Measurements from ENCODE around the gene CERS1. TPM values are rescaled to one million over a fixed set of nuclear protein-coding genes. Genes with fewer than 3 reads are reported as not detected.

Gene CERS1
- polyA plus RNA-seq, 2 of the 4 experiments (the other 2 are of a cell fraction): 1.7 to 3.4 TPM

DNA sequence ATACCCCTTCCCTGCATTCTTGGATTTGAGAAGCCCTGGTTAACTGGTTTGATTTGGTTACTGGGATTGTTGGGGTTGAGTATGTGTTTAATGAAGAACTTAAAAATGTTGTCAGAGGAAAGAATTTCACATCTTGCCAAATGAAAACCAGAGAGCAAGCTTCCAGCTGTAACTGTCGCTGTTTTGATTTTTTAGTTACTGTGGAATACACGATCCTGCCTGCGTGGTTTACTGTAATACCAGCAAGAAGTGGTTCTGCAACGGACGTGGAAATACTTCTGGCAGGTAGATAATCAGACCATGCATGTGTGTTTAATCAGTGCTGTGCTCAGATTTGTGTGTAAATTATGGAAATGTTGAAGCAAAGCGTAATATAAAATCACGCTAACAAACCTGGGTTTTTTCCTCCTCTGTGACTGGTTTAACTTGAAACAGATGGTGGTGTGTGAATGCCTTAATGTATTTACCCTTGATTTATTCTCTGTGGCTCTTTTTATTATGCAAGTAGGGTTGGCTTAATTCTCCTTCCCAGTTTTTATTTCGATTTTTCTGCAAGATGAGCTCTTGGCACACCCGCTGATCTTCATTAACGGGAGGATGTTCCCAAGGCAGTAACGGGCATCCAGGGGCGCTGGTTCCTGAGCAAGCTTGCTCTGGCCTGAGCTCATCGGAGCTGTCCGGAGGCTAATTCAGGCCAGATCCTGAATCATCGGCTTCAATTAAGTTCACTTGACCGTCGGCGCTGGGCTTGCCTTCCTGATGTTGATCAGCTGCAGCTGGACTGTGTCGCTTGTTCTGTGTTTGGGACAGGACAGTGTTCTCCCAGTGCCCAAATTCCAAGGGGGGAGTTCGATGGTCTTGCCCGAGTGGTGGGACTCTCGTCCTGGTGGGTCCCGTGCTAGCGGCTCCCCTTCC, 48.2 kb downstream of the CERS1 start:
- Histone ChIP-seq H3K27ac (no peak overlapping the region), H3K4me3 (no peak overlapping the region), H3K4me1 (0 out of 3 replicates have a peak, but pooled peaks cover 4% of the 10 kb centered on the region), H3K9me3 (no peaks in the 10 kb centered on the region), H3K4me2 (no peak overlapping the region)
- POLR2A ChIA-PET: interaction anchor here (0.6 to 1.2 kb wide), 2 partner anchors 255 to 258 kb away, joined by 3 to 4 read pairs; no protein-coding TSS in a partner anchor
- ATAC-seq: no peak
- FAIRE-seq: no peak
- TF ChIP-seq TP53 (CRISPR knock-in tag; IDR thresholded peaks at IDR 0.05) (no peak), MAZ (IDR thresholded peaks at IDR 0.05; ENCODE audit: borderline replicate concordance, low read depth, low read length) (no peak), ZSCAN20 (CRISPR knock-in tag; IDR thresholded peaks at IDR 0.05) (no peak), NPAS2 (CRISPR knock-in tag; IDR thresholded peaks at IDR 0.05; ENCODE audit: borderline replicate concordance) (no peak), KDM5A (IDR thresholded peaks at IDR 0.05) (no peak), CHD4 (IDR thresholded peaks at IDR 0.05; ENCODE audit: borderline replicate concordance) (no peak)
- TF ChIP-seq, protein P1, sequence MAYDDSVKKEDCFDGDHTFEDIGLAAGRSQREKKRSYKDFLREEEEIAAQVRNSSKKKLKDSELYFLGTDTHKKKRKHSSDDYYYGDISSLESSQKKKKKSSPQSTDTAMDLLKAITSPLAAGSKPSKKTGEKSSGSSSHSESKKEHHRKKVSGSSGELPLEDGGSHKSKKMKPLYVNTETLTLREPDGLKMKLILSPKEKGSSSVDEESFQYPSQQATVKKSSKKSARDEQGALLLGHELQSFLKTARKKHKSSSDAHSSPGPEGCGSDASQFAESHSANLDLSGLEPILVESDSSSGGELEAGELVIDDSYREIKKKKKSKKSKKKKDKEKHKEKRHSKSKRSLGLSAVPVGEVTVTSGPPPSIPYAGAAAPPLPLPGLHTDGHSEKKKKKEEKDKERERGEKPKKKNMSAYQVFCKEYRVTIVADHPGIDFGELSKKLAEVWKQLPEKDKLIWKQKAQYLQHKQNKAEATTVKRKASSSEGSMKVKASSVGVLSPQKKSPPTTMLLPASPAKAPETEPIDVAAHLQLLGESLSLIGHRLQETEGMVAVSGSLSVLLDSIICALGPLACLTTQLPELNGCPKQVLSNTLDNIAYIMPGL (CRISPR knock-in tag; IDR thresholded peaks at IDR 0.05; ENCODE audit: borderline replicate concordance): no peak
- TF ChIP-seq, protein P2, sequence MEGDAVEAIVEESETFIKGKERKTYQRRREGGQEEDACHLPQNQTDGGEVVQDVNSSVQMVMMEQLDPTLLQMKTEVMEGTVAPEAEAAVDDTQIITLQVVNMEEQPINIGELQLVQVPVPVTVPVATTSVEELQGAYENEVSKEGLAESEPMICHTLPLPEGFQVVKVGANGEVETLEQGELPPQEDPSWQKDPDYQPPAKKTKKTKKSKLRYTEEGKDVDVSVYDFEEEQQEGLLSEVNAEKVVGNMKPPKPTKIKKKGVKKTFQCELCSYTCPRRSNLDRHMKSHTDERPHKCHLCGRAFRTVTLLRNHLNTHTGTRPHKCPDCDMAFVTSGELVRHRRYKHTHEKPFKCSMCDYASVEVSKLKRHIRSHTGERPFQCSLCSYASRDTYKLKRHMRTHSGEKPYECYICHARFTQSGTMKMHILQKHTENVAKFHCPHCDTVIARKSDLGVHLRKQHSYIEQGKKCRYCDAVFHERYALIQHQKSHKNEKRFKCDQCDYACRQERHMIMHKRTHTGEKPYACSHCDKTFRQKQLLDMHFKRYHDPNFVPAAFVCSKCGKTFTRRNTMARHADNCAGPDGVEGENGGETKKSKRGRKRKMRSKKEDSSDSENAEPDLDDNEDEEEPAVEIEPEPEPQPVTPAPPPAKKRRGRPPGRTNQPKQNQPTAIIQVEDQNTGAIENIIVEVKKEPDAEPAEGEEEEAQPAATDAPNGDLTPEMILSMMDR (IDR thresholded peaks at IDR 0.05): no peak
- TF ChIP-seq, protein P3, sequence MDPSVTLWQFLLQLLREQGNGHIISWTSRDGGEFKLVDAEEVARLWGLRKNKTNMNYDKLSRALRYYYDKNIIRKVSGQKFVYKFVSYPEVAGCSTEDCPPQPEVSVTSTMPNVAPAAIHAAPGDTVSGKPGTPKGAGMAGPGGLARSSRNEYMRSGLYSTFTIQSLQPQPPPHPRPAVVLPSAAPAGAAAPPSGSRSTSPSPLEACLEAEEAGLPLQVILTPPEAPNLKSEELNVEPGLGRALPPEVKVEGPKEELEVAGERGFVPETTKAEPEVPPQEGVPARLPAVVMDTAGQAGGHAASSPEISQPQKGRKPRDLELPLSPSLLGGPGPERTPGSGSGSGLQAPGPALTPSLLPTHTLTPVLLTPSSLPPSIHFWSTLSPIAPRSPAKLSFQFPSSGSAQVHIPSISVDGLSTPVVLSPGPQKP (IDR thresholded peaks at IDR 0.05; ENCODE audit: low read depth, low read length): no peak
- DNase-seq (ENCODE audit: low read depth in 1 of 2, low spot score in 1 of 2): no peak
- CTCF ChIA-PET: interaction anchor here (0.6 to 5.3 kb wide), 36 partner anchors 8 to 397 kb away, joined by 3 to 46 read pairs (median 5); partner anchors contain the start of genes REX1BD and UPF1
- WGBS (ENCODE audit: missing lambda C conversion rate): 95% methylated on average over 22 of the region's 24 CpGs

DNA sequence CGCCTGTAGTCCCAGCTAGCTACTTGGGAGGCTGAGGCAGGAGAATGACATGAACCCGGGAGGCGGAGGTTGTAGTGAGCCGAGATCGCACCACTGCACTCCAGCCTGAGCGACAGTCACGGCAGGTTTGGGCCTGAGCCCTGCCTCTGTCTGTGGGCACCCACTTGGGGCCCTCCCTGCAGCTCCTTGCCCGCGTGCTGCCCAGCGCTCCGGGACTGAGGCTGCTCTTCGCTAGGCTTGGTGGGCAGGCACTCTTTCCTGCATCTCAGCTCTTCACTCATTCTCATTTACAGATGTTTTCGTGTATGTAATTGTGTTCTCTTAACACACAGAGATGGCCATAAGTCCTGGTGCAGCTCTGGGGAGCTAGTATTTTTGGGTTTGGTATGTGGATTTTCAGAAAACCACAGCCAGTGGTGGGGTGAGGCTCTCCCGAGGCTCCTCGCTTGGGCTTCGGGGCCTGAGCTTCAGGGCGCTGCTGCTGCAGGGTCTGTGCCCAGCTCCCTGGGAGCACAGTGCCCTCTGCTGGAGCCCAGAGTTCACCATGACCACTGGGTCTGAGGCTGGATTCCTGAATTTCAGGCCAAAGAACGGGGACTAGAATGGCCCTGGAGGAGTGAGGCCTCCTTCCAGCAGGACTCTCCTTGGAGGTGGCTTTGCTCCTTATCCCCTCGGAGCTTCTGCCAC, 49.0 kb downstream of the CERS1 start:
- Histone ChIP-seq H3K4me3 (no peak overlapping the region), H3K9me3 (no peaks in the 10 kb centered on the region), H3K4me1 (0 out of 3 replicates have a peak, but pooled peaks cover 4% of the 10 kb centered on the region), H3K27ac (no peak overlapping the region), H3K4me2 (no peak overlapping the region)
- 75% methylated on average over 14 of the region's 19 CpGs for WGBS (ENCODE audit: missing lambda C conversion rate)
- TF ChIP-seq, protein P4, sequence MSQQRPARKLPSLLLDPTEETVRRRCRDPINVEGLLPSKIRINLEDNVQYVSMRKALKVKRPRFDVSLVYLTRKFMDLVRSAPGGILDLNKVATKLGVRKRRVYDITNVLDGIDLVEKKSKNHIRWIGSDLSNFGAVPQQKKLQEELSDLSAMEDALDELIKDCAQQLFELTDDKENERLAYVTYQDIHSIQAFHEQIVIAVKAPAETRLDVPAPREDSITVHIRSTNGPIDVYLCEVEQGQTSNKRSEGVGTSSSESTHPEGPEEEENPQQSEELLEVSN (IDR thresholded peaks at IDR 0.05; ENCODE audit: borderline replicate concordance, low read depth): no peak
- TF ChIP-seq, protein P2 (IDR thresholded peaks at IDR 0.05): peak; percentile 74
- TF ChIP-seq SMC3 (IDR thresholded peaks at IDR 0.05) (peak; percentile 59), KDM5A (IDR thresholded peaks at IDR 0.05) (no peak), RAD21 (conservative IDR thresholded peaks at IDR 0.05 in 1 of 2, IDR thresholded peaks at IDR 0.05 in 1 of 2) (peak; percentile 74 to 81), TP53 (CRISPR knock-in tag; IDR thresholded peaks at IDR 0.05) (no peak)
- peak; percentile 96 to 98 for ATAC-seq
- ChIA-PET CTCF (interaction anchor here (0.6 to 5.3 kb wide), 46 partner anchors 9 to 396 kb away, joined by 3 to 46 read pairs (median 4); partner anchors contain the start of genes REX1BD and UPF1), POLR2A (interaction anchor here (0.6 to 1.2 kb wide), 2 partner anchors 254 to 258 kb away, joined by 3 to 4 read pairs; no protein-coding TSS in a partner anchor)
- FAIRE-seq: no peak
- DNase-seq (ENCODE audit: low read depth in 1 of 2, low spot score in 1 of 2): peak; percentile 62 to 68
